CD8-positive, alpha-beta memory T cell (primary cell): ENCODE results near the gene BHLHA15. TPM values are rescaled to one million over a fixed set of nuclear protein-coding genes. Genes with fewer than 3 reads are reported as not detected.

Experiments used
- CTCF ChIA-PET: fragments of 350-600 bp; sonication (Branson Sonifier 250); formaldehyde crosslinking; loops from one replicate; lab custom pipeline; 2021; ENCODE audit warnings: antibody characterized with exemption; lab: Charles Lee
- POLR2A ChIA-PET: fragments of 350-600 bp; sonication (Branson Sonifier 250); formaldehyde crosslinking; loops from one replicate; lab custom pipeline; 2021; ENCODE audit warnings: antibody characterized with exemption; lab: Charles Lee
- DNase-seq, 5 donors: peaks; one replicate each; pipeline versions ENCODE4 v3.0.0 to v3.0.0-alpha.2; 2020 to 2022; ENCODE audit warnings: mixed read lengths in 1 of 5
- H3K27ac ChIP-seq: one replicate; pipeline ENCODE4 v1.7.0; 2013; ENCODE audit warnings: low read depth, mild to moderate bottlenecking, low read length, moderate library complexity
- H3K27me3 ChIP-seq: 2 replicates; pipeline ENCODE4 v1.7.0; 2013; ENCODE audit warnings: low read length, mild to moderate bottlenecking; ENCODE audit not compliant: insufficient read depth, poor library complexity, severe bottlenecking
- H3K36me3 ChIP-seq: 2 replicates; pipeline ENCODE4 v1.7.0; 2013; ENCODE audit warnings: mild to moderate bottlenecking, low read length, moderate library complexity; ENCODE audit not compliant: insufficient read depth
- H3K4me1 ChIP-seq: 2 replicates; pipeline ENCODE4 v1.7.0; 2013; ENCODE audit warnings: mild to moderate bottlenecking, low read length, moderate library complexity; ENCODE audit not compliant: insufficient read depth
- H3K4me3 ChIP-seq: 2 replicates; pipeline ENCODE4 v1.7.0; 2013; ENCODE audit warnings: mild to moderate bottlenecking, low read length
- H3K9me3 ChIP-seq: 2 replicates; pipeline ENCODE4 v1.7.0; 2013; ENCODE audit warnings: mild to moderate bottlenecking, low read length
- H3K27ac Mint-ChIP-seq, 8 donors: one replicate each; pipeline ENCODE4 v1.8.0; 2020 to 2021; ENCODE audit warnings: mixed read lengths in 8 of 8, mild to moderate bottlenecking in 6 of 8, inconsistent platforms in 3 of 8, moderate library complexity in 3 of 8
- H3K27me3 Mint-ChIP-seq, 2 donors: one replicate each; pipeline ENCODE4 v1.8.0; 2020 to 2021; ENCODE audit warnings: mixed read lengths in 2 of 2, mild to moderate bottlenecking in 1 of 2, moderate library complexity in 1 of 2
- H3K36me3 Mint-ChIP-seq, 3 donors: one replicate each; pipeline ENCODE4 v1.8.0; 2020 to 2021; ENCODE audit warnings: mixed read lengths in 3 of 3, inconsistent platforms in 1 of 3, mild to moderate bottlenecking in 1 of 3
- H3K4me1 Mint-ChIP-seq, 3 donors: one replicate each; pipeline ENCODE4 v1.8.0; 2020 to 2021; ENCODE audit warnings: mixed read lengths in 3 of 3, inconsistent platforms in 1 of 3, mild to moderate bottlenecking in 1 of 3
- H3K4me3 Mint-ChIP-seq, 7 donors: one replicate each; pipeline ENCODE4 v1.8.0; 2020 to 2021; ENCODE audit warnings: mixed read lengths in 7 of 7, mild to moderate bottlenecking in 6 of 7, moderate library complexity in 4 of 7, inconsistent platforms in 2 of 7
- H3K9me3 Mint-ChIP-seq, 5 donors: one replicate each; pipeline ENCODE4 v1.8.0; 2020 to 2022; ENCODE audit warnings: mixed read lengths in 5 of 5, mild to moderate bottlenecking in 3 of 5, moderate library complexity in 2 of 5, inconsistent platforms in 1 of 5
- polyA plus RNA-seq: library from polyadenylated mRNA; unstranded; fragments of 300-500 nt; fragmentation: Illumina TruSeq; gene quantifications from one replicate; pipeline ENCODE4 v1.2.3, GENCODE V29; 2021
- total RNA-seq, 2 experiments: library from RNA; stranded (reverse); gene quantifications; one replicate each; pipeline ENCODE4 v1.2.3, GENCODE V29; 2021

The BHLHA15 gene
- total and polyA plus RNA-seq, 3 experiments from 2014 or later, result not detected

DNA sequence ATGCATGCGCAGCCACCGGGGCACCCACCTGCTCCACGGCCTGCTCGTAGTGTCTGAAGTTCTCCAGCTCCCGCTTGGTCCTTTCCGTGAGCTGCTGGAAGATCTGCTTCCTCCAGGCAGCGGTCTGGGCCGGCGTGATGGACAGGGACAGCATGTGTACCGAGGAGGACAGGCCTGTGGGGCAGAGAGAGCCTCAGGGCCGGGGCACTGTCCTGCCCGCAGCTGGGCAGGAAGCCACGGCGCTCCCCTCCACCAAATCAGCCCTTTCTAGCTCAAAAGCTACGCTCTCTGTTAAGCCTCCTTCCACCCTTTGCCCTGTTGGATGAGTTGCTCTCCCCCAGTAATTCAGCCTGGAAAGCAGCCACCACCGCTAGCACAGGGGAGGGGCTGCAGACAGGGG, 21.6 kb downstream of the BHLHA15 start:
- H3K4me1 Mint-ChIP-seq, result no peaks in the 10 kb centered on the region
- H3K36me3 ChIP-seq, result peaks cover 10% of the 10 kb centered on the region
- peaks cover 0 to 64% (median 3%) of the 10 kb centered on the region in 3 donors for H3K36me3 Mint-ChIP-seq
- CTCF ChIA-PET, result no interaction called here
- no peak overlapping the region for H3K27ac ChIP-seq
- H3K4me1 ChIP-seq, result no peaks in the 10 kb centered on the region
- no peaks in the 10 kb centered on the region for H3K27me3 ChIP-seq
- no peaks in the 10 kb centered on the region for H3K9me3 ChIP-seq
- POLR2A ChIA-PET, result interaction anchor here (0.6 kb wide), 1 partner anchor 18 kb away, joined by 3 read pairs; no protein-coding TSS in a partner anchor
- no peak overlapping the region for H3K27ac Mint-ChIP-seq
- no peaks in the 10 kb centered on the region for H3K9me3 Mint-ChIP-seq
- DNase-seq, result no peak
- no peak overlapping the region for H3K4me3 ChIP-seq
- no peaks in the 10 kb centered on the region for H3K27me3 Mint-ChIP-seq
- no peak overlapping the region for H3K4me3 Mint-ChIP-seq

DNA sequence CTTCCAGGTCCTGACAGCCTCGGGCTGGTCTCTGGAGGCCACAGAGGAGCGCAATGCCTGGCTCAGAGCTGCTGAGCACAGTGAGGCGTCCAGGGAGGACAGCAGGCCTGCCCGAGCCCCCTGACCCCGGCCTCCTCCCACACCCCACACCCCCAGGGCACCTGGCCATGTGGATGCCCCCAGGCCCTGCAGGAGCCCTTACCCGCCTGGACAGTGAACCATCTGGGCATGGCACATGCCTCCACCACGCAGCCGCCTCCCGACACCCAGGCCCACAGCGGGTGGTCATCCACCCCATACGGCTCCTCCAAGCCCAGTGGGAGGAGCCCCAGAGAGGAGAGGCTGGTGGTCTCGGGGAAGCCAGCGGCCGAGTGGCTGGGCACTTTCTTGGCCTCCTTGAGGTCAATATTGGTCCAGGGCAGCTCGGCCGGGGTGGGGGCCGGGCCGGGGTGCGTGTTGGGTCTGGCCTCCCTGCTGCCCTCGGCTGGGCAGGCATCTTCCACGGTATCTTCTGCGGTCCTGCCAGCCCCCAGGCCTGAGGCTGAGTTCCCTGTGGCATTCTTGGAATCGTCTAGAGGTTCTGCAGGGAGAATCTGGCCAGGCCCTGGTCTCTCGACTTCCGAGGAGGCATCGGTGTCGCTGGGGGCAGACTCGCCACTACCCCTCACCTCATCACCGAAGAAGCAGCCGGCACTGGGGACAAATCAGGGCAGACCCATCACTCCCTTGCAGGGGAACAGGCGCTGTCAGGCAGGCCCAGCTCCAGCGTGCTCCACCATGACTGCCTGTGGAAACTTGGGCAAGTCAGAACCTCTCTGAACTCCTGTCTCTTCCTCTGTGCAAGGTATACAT, 22.2 kb downstream of the BHLHA15 start:
- H3K27me3 ChIP-seq, result no peaks in the 10 kb centered on the region
- H3K4me1 ChIP-seq, result no peaks in the 10 kb centered on the region
- no peak overlapping the region for H3K27ac Mint-ChIP-seq
- peaks cover 0 to 65% (median 3%) of the 10 kb centered on the region in 3 donors for H3K36me3 Mint-ChIP-seq
- H3K36me3 ChIP-seq, result peaks cover 11% of the 10 kb centered on the region
- no peaks in the 10 kb centered on the region for H3K4me1 Mint-ChIP-seq
- no peak overlapping the region for H3K27ac ChIP-seq
- no peaks in the 10 kb centered on the region for H3K9me3 Mint-ChIP-seq
- H3K4me3 Mint-ChIP-seq, result no peak overlapping the region
- no peak overlapping the region for H3K4me3 ChIP-seq
- no peak for DNase-seq
- POLR2A ChIA-PET, result no interaction called here
- CTCF ChIA-PET, result no interaction called here
- H3K9me3 ChIP-seq, result no peaks in the 10 kb centered on the region
- no peaks in the 10 kb centered on the region for H3K27me3 Mint-ChIP-seq

DNA sequence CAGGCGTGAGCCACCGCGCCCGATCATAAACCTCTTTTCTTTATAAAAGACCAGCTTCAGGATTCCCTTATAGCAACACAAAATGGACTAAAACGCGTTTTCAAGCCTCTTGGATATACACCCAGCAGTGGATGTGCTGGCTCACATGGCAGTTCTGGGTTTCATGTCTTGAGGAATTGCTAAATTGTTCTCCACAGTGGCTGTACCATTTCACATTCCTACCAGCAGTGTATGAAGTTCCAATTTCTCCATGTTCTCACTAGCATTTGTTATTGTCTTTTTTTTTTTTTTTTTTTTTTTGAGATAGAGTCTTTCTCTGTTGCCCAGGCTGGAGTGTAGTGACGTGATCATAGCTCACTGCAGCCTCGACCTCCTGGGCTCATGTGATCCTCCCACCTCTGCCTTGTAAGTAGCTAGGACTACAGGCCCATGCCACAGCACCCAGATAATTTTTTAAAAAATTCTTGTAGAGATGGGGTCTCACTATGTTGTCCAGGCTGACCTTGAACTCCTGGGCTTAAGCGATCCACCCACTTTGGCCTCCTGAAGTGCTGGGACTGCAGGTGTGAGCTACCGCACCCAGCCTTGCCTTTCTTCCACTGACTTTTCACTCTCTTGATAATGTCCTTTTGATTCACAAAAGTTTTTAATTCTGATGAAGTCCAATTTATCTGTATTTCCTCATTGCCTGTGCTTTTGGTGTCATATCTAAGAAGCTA, 23.3 kb downstream of the BHLHA15 start:
- no peaks in the 10 kb centered on the region for H3K4me1 ChIP-seq
- no peak overlapping the region for H3K4me3 Mint-ChIP-seq
- H3K27ac Mint-ChIP-seq, result peak overlapping the region in 1 of 8 donors; percentile 72
- H3K36me3 Mint-ChIP-seq, result peaks cover 3 to 71% (median 7%) of the 10 kb centered on the region in 3 donors
- H3K9me3 ChIP-seq, result no peaks in the 10 kb centered on the region
- CTCF ChIA-PET, result interaction anchor here (0.7 kb wide), 1 partner anchor 27 kb away, joined by 5 read pairs; no protein-coding TSS in a partner anchor
- H3K27ac ChIP-seq, result no peak overlapping the region
- no peaks in the 10 kb centered on the region for H3K27me3 Mint-ChIP-seq
- no peaks in the 10 kb centered on the region for H3K9me3 Mint-ChIP-seq
- H3K4me1 Mint-ChIP-seq, result no peaks in the 10 kb centered on the region
- no peaks in the 10 kb centered on the region for H3K27me3 ChIP-seq
- no peak overlapping the region for H3K4me3 ChIP-seq
- DNase-seq, result no peak
- peaks cover 17% of the 10 kb centered on the region for H3K36me3 ChIP-seq
- POLR2A ChIA-PET, result no interaction called here

DNA sequence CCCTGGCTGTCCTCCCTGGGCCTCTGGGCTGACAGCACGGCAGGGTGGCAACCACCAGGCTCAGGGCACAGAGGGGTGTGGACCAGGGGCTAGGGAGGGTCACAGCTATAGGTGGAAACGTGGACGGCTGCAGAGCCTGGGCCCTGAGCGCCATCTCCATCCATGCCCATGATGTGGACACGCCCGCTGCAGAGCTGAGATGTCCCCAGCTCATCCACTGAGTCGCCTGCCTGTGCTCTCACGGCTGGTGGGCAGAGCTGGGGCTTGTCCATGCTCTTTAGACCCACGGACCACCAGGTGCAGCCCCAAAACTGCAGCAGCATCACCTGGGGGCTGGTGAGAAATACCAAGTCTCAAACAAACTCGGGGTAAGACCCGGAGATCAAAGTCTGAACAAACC, 24.7 kb downstream of the BHLHA15 start:
- CTCF ChIA-PET, result no interaction called here
- Histone ChIP-seq H3K4me3 (no peak overlapping the region), H3K9me3 (no peaks in the 10 kb centered on the region), H3K27me3 (no peaks in the 10 kb centered on the region), H3K4me1 (no peaks in the 10 kb centered on the region), H3K36me3 (peaks cover 17% of the 10 kb centered on the region), H3K27ac (no peak overlapping the region)
- H3K9me3 Mint-ChIP-seq, result no peaks in the 10 kb centered on the region
- H3K27me3 Mint-ChIP-seq, result no peaks in the 10 kb centered on the region
- H3K36me3 Mint-ChIP-seq, result peaks cover 3 to 72% (median 10%) of the 10 kb centered on the region in 3 donors
- H3K4me3 Mint-ChIP-seq, result no peak overlapping the region
- POLR2A ChIA-PET, result no interaction called here
- no peak overlapping the region for H3K27ac Mint-ChIP-seq
- no peak for DNase-seq
- no peaks in the 10 kb centered on the region for H3K4me1 Mint-ChIP-seq

DNA sequence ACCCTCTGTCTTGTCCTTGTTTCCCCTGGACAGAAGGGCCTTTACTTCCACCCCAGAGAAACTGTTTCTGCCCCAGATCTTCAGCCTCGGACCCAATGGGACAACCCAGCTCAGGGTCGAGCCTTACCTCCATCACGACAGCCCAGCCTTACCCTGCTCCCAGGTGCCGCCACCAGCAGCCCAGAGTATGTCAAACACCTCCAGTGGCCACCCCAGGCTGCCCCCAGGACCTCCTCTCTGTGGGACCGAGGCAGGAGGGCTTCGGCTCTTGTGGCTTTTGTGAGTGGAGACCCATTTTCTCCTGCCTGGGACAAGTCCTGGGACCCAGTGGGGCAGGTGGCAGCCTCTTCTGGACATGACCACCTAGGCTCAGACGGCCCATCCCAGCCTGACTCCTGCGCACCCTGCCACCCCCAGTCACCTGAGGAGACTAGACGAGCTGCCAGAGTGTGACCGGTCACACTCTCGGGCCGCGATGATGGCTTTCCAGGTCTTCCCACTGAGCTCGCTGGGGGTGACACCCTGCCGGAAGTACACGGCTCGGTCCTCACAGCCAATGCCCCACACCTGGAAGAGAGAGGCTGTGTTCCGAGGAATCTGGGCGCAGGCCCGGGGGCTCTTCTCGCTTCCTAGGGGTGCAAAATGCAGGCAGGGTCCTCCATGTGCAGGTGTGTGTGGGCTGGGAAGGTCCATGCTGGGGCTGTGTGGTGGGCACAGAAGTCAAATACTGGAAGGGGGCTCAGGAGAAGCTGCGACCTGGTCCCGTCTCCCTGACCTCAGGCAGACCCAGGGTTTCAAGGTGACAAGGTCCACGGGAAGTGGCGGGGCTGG, 25.3 kb downstream of the BHLHA15 start:
- H3K36me3 ChIP-seq, result peaks cover 17% of the 10 kb centered on the region
- H3K4me3 ChIP-seq, result no peak overlapping the region
- Mint-ChIP-seq H3K27me3 (no peaks in the 10 kb centered on the region), H3K4me1 (no peaks in the 10 kb centered on the region), H3K9me3 (no peaks in the 10 kb centered on the region), H3K4me3 (no peak overlapping the region), H3K27ac (no peak overlapping the region), H3K36me3 (peaks cover 3 to 75% (median 10%) of the 10 kb centered on the region in 3 donors)
- no peak overlapping the region for H3K27ac ChIP-seq
- no peaks in the 10 kb centered on the region for H3K9me3 ChIP-seq
- POLR2A ChIA-PET, result no interaction called here
- CTCF ChIA-PET, result no interaction called here
- no peak for DNase-seq
- no peaks in the 10 kb centered on the region for H3K4me1 ChIP-seq
- H3K27me3 ChIP-seq, result no peaks in the 10 kb centered on the region

- H3K4me1 ChIP-seq, result no peaks in the 10 kb centered on the region
- H3K9me3 ChIP-seq, result no peaks in the 10 kb centered on the region
- no peak overlapping the region for H3K27ac ChIP-seq
- H3K27me3 ChIP-seq, result no peaks in the 10 kb centered on the region
- no peak for DNase-seq
- no peaks in the 10 kb centered on the region for H3K9me3 Mint-ChIP-seq
- H3K36me3 ChIP-seq, result peaks cover 13% of the 10 kb centered on the region
- POLR2A ChIA-PET, result no interaction called here
- CTCF ChIA-PET, result no interaction called here
- no peaks in the 10 kb centered on the region for H3K4me1 Mint-ChIP-seq
- H3K4me3 Mint-ChIP-seq, result no peak overlapping the region
- no peaks in the 10 kb centered on the region for H3K27me3 Mint-ChIP-seq
- peaks cover 3 to 74% (median 10%) of the 10 kb centered on the region in 3 donors for H3K36me3 Mint-ChIP-seq
- no peak overlapping the region for H3K4me3 ChIP-seq
- H3K27ac Mint-ChIP-seq, result no peak overlapping the region
These were observed 26.8 kb downstream of the BHLHA15 start for GRCh38 chr7:98238076-98238475.

DNA sequence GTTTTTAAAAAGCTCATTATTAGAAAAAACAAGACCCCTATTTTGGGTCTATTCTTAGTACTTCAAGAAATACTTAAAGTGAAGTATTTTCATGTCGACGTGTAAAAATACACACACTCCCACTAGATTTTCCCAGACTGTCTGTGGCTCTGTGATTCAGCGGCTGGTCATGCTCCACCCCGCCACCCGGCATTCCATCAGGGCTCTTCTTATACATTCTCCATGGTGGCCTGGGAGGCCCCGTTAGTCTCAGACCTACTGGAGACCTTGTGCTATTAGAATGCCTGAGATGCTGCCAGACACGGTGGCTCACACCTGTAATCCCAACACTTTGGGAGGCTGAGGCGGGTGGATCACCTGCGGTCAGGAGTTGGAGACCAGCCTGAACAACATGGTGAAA, 27.7 kb downstream of the BHLHA15 start:
- H3K36me3 ChIP-seq, result peaks cover 11% of the 10 kb centered on the region
- peak overlapping the region in 1 of 8 donors; percentile 58 for H3K27ac Mint-ChIP-seq

More for the DNA sequence above, 27.7 kb downstream of the BHLHA15 start:
- Histone ChIP-seq H3K27me3 (no peaks in the 10 kb centered on the region), H3K9me3 (no peaks in the 10 kb centered on the region), H3K27ac (no peak overlapping the region), H3K4me1 (no peaks in the 10 kb centered on the region), H3K4me3 (no peak overlapping the region)
- Mint-ChIP-seq H3K27me3 (no peaks in the 10 kb centered on the region), H3K9me3 (no peaks in the 10 kb centered on the region), H3K36me3 (peaks cover 3 to 72% (median 9%) of the 10 kb centered on the region in 3 donors), H3K4me3 (no peak overlapping the region), H3K4me1 (no peaks in the 10 kb centered on the region)
- ChIA-PET CTCF (no interaction called here), POLR2A (no interaction called here)
- no peak for DNase-seq
